Renal cortex interstitium (tissue), 11 donors: ENCODE measurements around the gene RIOK1. TPM values are rescaled to one million over a fixed set of nuclear protein-coding genes. Genes with fewer than 3 reads are reported as not detected.

Source experiments
- DNase-seq, 11 donors: peaks; one replicate each; pipeline ENCODE4 v3.0.0-alpha.2; 2013; ENCODE audit warnings: low read depth in 9 of 11, low spot score in 4 of 11; ENCODE audit errors: extremely low read depth in 1 of 11
- polyA plus RNA-seq, 3 donors: library from polyadenylated mRNA; unstranded; fragments of 120-200 nt; gene quantifications; one replicate each; pipeline ENCODE4 v1.2.1, GENCODE V29; 2013; ENCODE audit not compliant: insufficient read length in 3 of 3

Gene RIOK1
- polyA plus RNA-seq, 3 donors, result 27.4 to 37.0 (median 28.5) TPM

- DNase-seq, result no peak
These were observed 74.2 kb downstream of the RIOK1 start for GRCh38 chr6:7463785-7464184.

- DNase-seq, result no peak
These were observed 77.6 kb downstream of the RIOK1 start for GRCh38 chr6:7467007-7467897.

Other genes starting within 250 kb of the RIOK1 start
- gene SSR1, start 76.6 kb upstream of the RIOK1 start, polyA plus RNA-seq, result 100 to 1,000 TPM; 124 to 133 (median 128) TPM
- gene CAGE1, start 66 bp upstream of the RIOK1 start, polyA plus RNA-seq, result under 1 TPM in 1 of 3 donors, not detected in 2; 0.08 TPM
- 10 to 100 TPM; 85.6 to 99.5 (median 90.2) TPM for gene DSP, start 151.9 kb downstream of the RIOK1 start, polyA plus RNA-seq
- gene SNRNP48, start 200.4 kb downstream of the RIOK1 start, polyA plus RNA-seq, result 10 to 100 TPM; 18.2 to 24.8 (median 23.7) TPM